Retinal pigment epithelial cell (primary cell): Measurements from ENCODE around the gene RBM19.

Source experiments
- DNase-seq: peaks from one replicate; pipeline ENCODE4 v3.0.0-alpha.2; 2010; ENCODE audit warnings: low read depth
- H3K4me3 ChIP-seq: 2 replicates; pipeline ENCODE4 v1.5.1; 2011; ENCODE audit warnings: mild to moderate bottlenecking, low read length, control low read depth, moderate library complexity
- CTCF ChIP-seq: conservative IDR thresholded peaks from 2 replicates; pipeline ENCODE4 v1.5.1; 2011; ENCODE audit warnings: low read depth, low read length, control low read depth, inconsistent platforms

RBM19 gene

GRCh38 chr12:113891167-113891692, 74.9 kb downstream of the RBM19 start:
- DNase-seq = no peak
- no peak for TF ChIP-seq CTCF
- no peak overlapping the region for H3K4me3 ChIP-seq

- TF ChIP-seq CTCF = no peak
- H3K4me3 ChIP-seq = no peak overlapping the region
- DNase-seq = no peak
Observed at GRCh38 chr12:113889891-113890581, 76.1 kb downstream of the RBM19 start.

- no peak for DNase-seq
- H3K4me3 ChIP-seq = no peak overlapping the region
- no peak for TF ChIP-seq CTCF
Observed at GRCh38 chr12:113889076-113889475, 77.0 kb downstream of the RBM19 start.

- no peak overlapping the region for H3K4me3 ChIP-seq
- no peak for TF ChIP-seq CTCF
- DNase-seq = no peak
Observed at GRCh38 chr12:113888435-113888834, 77.7 kb downstream of the RBM19 start.

GRCh38 chr12:113887906-113888305, 78.2 kb downstream of the RBM19 start:
- no peak for TF ChIP-seq CTCF
- DNase-seq = no peak
- H3K4me3 ChIP-seq = no peak overlapping the region

- no peak overlapping the region for H3K4me3 ChIP-seq
- no peak for DNase-seq
- TF ChIP-seq CTCF = no peak
Observed at GRCh38 chr12:113886721-113887120, 79.4 kb downstream of the RBM19 start.

- TF ChIP-seq CTCF = no peak
- no peak for DNase-seq
- no peak overlapping the region for H3K4me3 ChIP-seq
Observed at GRCh38 chr12:113884392-113884791, 81.7 kb downstream of the RBM19 start.
